HCT116 (cell line): ENCODE results near the gene PRAME. TPM values are rescaled to one million over a fixed set of nuclear protein-coding genes. Genes with fewer than 3 reads are reported as not detected.

Experiments
- ATAC-seq: fragments of 200-7000 bp; cut with Tn5 transposase; 2 replicates; pipeline ENCODE4 v1.9.1; 2020; ENCODE audit warnings: mild to moderate bottlenecking, moderate library complexity
- BruUV-seq: library from RNA; stranded (reverse); fragments of 400-500 nt; replicated peaks from 2 replicates; lab custom pipeline; 2021; lab: Mats Ljungman, UMichigan
- CTCF ChIA-PET: fragments of 300-600 bp; sonication (Branson Sonifier 250); formaldehyde crosslinking; loops from one replicate; lab custom pipeline; 2021; ENCODE audit warnings: antibody characterized with exemption; lab: Charles Lee
- POLR2A ChIA-PET: fragments of 300-600, 350-600 bp; sonication (Branson Sonifier 250); formaldehyde crosslinking; loops from one replicate; lab custom pipeline; 2021; ENCODE audit warnings: antibody characterized with exemption; lab: Charles Lee
- RAD21 ChIA-PET, 2 experiments: fragments of 300-600 bp; sonication (Branson Sonifier 250); formaldehyde crosslinking; loops; one replicate each; lab custom pipeline; 2023; ENCODE audit warnings: low total read pairs in 2 of 2; ENCODE audit not compliant: uncharacterized antibody in 2 of 2, unreplicated experiment in 2 of 2, low non-redundant PET in 1 of 2; lab: Charles Lee
- DNase-seq: peaks from one replicate; pipeline ENCODE4 v3.0.0-alpha.2; 2010; ENCODE audit warnings: low read depth, low spot score
- H2AFZ ChIP-seq: fragments of 200-600 bp; shearing (Covaris generic), sonication (generic); 2 replicates; pipeline ENCODE4 v1.6.1; 2017; ENCODE audit warnings: low read depth, mixed run types, mixed read lengths, antibody characterized with exemption, low read length; ENCODE audit not compliant: poor library complexity, severe bottlenecking
- H3K27ac ChIP-seq: 2 replicates; pipeline ENCODE4 v1.5.1; 2012; ENCODE audit warnings: low read depth, low read length
- H3K27me3 ChIP-seq: fragments of 200-600 bp; sonication (generic); 2 replicates; pipeline ENCODE4 v1.6.1; 2016; ENCODE audit warnings: mixed run types, low read length, mixed read lengths; ENCODE audit not compliant: insufficient read depth
- H3K36me3 ChIP-seq, 2 experiments: fragments of 200-500 bp in 1 of 2; fragments of 200-600 bp in 1 of 2; sonication (Bioruptor generic) in 1 of 2; sonication (generic) in 1 of 2; 2 replicates each; pipeline versions ENCODE4 v1.5.1 to v1.6.1; 2014 to 2016; ENCODE audit warnings: low read length in 2 of 2, inconsistent platforms in 1 of 2, mixed read lengths in 1 of 2, mixed run types in 1 of 2; ENCODE audit not compliant: insufficient read depth in 2 of 2, control insufficient read depth in 1 of 2
- H3K4me1 ChIP-seq, 2 experiments: fragments of 200-600 bp in 1 of 2; sonication (generic) in 1 of 2; 2 replicates each; pipeline versions ENCODE4 v1.5.1 to v1.6.1; 2012 to 2017; ENCODE audit warnings: low read length in 2 of 2, inconsistent platforms in 1 of 2, mild to moderate bottlenecking in 1 of 2, mixed read lengths in 1 of 2, mixed run types in 1 of 2, moderate library complexity in 1 of 2; ENCODE audit not compliant: insufficient read depth in 2 of 2, control insufficient read depth in 1 of 2
- H3K4me2 ChIP-seq: fragments of 200-600 bp; sonication (generic); 2 replicates; pipeline ENCODE4 v1.6.1; 2017; ENCODE audit warnings: mixed run types, low read length, mixed read lengths
- H3K4me3 ChIP-seq, 2 experiments: fragments of 200-600 bp in 1 of 2; sonication (generic) in 1 of 2; replicated peaks in 1 of 2; 2 replicates each; pipeline ENCODE4 v1.5.1; 2011 to 2016; ENCODE audit warnings: low read length in 2 of 2, control low read depth in 1 of 2, low read depth in 1 of 2, mild to moderate bottlenecking in 1 of 2, mixed read lengths in 1 of 2, mixed run types in 1 of 2
- H3K79me2 ChIP-seq: fragments of 200-600 bp; sonication (generic); 2 replicates; pipeline ENCODE4 v1.6.1; 2017; ENCODE audit warnings: mild to moderate bottlenecking, mixed run types, low read length, moderate library complexity, mixed read lengths; ENCODE audit not compliant: insufficient read depth
- H3K9ac ChIP-seq: fragments of 200-600 bp; sonication (generic); 2 replicates; pipeline ENCODE4 v1.6.1; 2016; ENCODE audit warnings: low read length, mixed read lengths
- H3K9me2 ChIP-seq: fragments of 200-600 bp; sonication (generic), shearing (Covaris generic); 2 replicates; pipeline ENCODE4 v1.6.1; 2017; ENCODE audit warnings: mixed run types, mild to moderate bottlenecking, moderate library complexity; ENCODE audit not compliant: insufficient read depth
- H3K9me3 ChIP-seq, 2 experiments: fragments of 200-500 bp in 1 of 2; fragments of 200-600 bp in 1 of 2; sonication (Bioruptor generic) in 1 of 2; sonication (generic) in 1 of 2; 2 replicates each; pipeline ENCODE4 v1.6.1; 2014 to 2017; ENCODE audit warnings: low read length in 2 of 2, mixed read lengths in 2 of 2, inconsistent platforms in 1 of 2, low read depth in 1 of 2, mild to moderate bottlenecking in 1 of 2, mixed run types in 1 of 2, moderate library complexity in 1 of 2; ENCODE audit not compliant: control insufficient read depth in 1 of 2, insufficient read depth in 1 of 2
- H4K20me1 ChIP-seq: fragments of 200-600 bp; sonication (generic), shearing (Covaris generic); 2 replicates; pipeline ENCODE4 v1.6.1; 2017; ENCODE audit warnings: mixed run types, mild to moderate bottlenecking, moderate library complexity; ENCODE audit not compliant: insufficient read depth
- CBX3 ChIP-seq: IDR thresholded peaks from 2 replicates; pipeline ENCODE4 v1.6.1; 2012; ENCODE audit warnings: low read depth
- CEBPB ChIP-seq: IDR thresholded peaks from 2 replicates; pipeline ENCODE4 v1.6.1; 2012; ENCODE audit warnings: low read depth
- ELF1 ChIP-seq: IDR thresholded peaks from 2 replicates; pipeline ENCODE4 v1.6.1; 2012; ENCODE audit warnings: low read depth, borderline replicate concordance
- EZH2phosphoT487 ChIP-seq: fragments of 200-600 bp; IDR thresholded peaks from 2 replicates; pipeline ENCODE4 v1.6.1; 2018; ENCODE audit warnings: antibody characterized with exemption, borderline replicate concordance
- FOSL1 ChIP-seq: IDR thresholded peaks from 2 replicates; pipeline ENCODE4 v1.6.1; 2012; ENCODE audit warnings: low read depth
- JUND ChIP-seq: IDR thresholded peaks from 2 replicates; pipeline ENCODE4 v1.6.1; 2012
- RAD21 ChIP-seq: IDR thresholded peaks from 2 replicates; pipeline ENCODE4 v1.6.1; 2012; ENCODE audit warnings: low read depth, mild to moderate bottlenecking
- SIN3A ChIP-seq: IDR thresholded peaks from 2 replicates; pipeline ENCODE4 v1.6.1; 2012; ENCODE audit warnings: low read depth
- SP1 ChIP-seq: IDR thresholded peaks from 2 replicates; pipeline ENCODE4 v1.6.1; 2012; ENCODE audit warnings: low read depth
- SRF ChIP-seq: IDR thresholded peaks from 2 replicates; pipeline ENCODE4 v1.6.1; 2012; ENCODE audit warnings: low read depth
- TCF7L2 ChIP-seq: IDR thresholded peaks from 2 replicates; pipeline ENCODE4 v1.7.0; 2011; ENCODE audit warnings: borderline replicate concordance, inconsistent platforms; ENCODE audit not compliant: insufficient read depth, insufficient read length; ENCODE audit errors: extremely low read depth
- ZNF274 ChIP-seq: fragments of 200-500 bp; sonication (Bioruptor generic); IDR thresholded peaks from 2 replicates; pipeline ENCODE4 v1.6.1; 2014; ENCODE audit warnings: mild to moderate bottlenecking, low read depth, low read length, inconsistent platforms
- intact Hi-C: fragments of 100-400 bp; cut with micrococcal nuclease; formaldehyde crosslinking; loops from 2 replicates; pipeline ENCODE4 v1.10.0; 2022
- total RNA-seq: library from RNA; stranded (reverse); gene quantifications from one replicate; pipeline ENCODE4 v1.2.1, GENCODE V29; 2021; ENCODE audit not compliant: unreplicated experiment
- TF ChIP-seq, protein P1 (sequence below), 3 experiments: fragments of 200-600 bp in 1 of 3; sonication (generic) in 1 of 3; IDR thresholded peaks in 2 of 3; conservative IDR thresholded peaks in 1 of 3; 2 replicates each; pipeline ENCODE4 v1.5.1; 2012 to 2017; ENCODE audit warnings: low read depth in 2 of 3, low read length in 2 of 3, antibody characterized with exemption in 1 of 3, borderline replicate concordance in 1 of 3, control low read depth in 1 of 3, mild to moderate bottlenecking in 1 of 3, mixed read lengths in 1 of 3, mixed run types in 1 of 3, moderate library complexity in 1 of 3; ENCODE audit not compliant: insufficient read depth in 1 of 3
- TF ChIP-seq, protein P2 (sequence below): IDR thresholded peaks from 2 replicates; pipeline ENCODE4 v1.6.1; 2012
- TF ChIP-seq, protein P3 (sequence below): IDR thresholded peaks from 2 replicates; pipeline ENCODE4 v1.6.1; 2011; ENCODE audit warnings: mild to moderate bottlenecking, low read length, moderate library complexity; ENCODE audit not compliant: insufficient replicate concordance; ENCODE audit errors: extremely low read depth
- TF ChIP-seq, protein P4 (sequence below): IDR thresholded peaks from 2 replicates; pipeline ENCODE4 v1.6.1; 2012; ENCODE audit warnings: low read depth
- TF ChIP-seq, protein P5 (sequence below): IDR thresholded peaks from 2 replicates; pipeline ENCODE4 v1.6.1; 2012

Gene PRAME
- total RNA-seq, 1 experiment from 2014 or later: 28.4 TPM

DNA sequence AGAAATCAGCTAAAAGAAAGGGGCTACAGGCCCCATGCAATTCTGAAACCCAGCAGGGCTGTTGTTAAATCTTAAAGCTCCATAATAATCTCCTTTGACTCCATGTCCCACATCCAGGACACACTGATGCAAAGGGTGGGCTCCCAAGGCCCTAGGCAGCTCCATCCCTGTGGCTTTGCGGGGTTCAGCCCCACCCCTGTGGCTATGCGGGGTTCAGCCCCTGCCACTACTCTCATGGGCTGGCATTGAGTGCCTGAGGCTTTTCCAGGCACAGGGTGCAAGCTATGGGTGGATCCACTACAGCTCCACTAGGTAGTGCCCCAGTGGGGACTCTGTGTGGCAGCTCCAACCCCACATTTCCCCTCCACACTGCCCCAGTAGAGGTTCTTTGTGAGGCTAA lies 30.3 kb downstream of the PRAME start:
- no peak overlapping the region for H2AFZ ChIP-seq
- H4K20me1 ChIP-seq: no peaks in the 10 kb centered on the region
- H3K4me1 ChIP-seq: no peaks in the 10 kb centered on the region
- no peak overlapping the region for H3K27ac ChIP-seq
- H3K9me3 ChIP-seq: no peaks in the 10 kb centered on the region
- RAD21 ChIA-PET: no interaction called here
- H3K9ac ChIP-seq: no peak overlapping the region
- ATAC-seq (no peak), DNase-seq (no peak)
- CTCF ChIA-PET: no interaction called here
- POLR2A ChIA-PET: no interaction called here
- no peak overlapping the region for H3K4me3 ChIP-seq
- H3K27me3 ChIP-seq: no peaks in the 10 kb centered on the region
- no TSS peak for BruUV-seq
- no peaks in the 10 kb centered on the region for H3K36me3 ChIP-seq
- H3K79me2 ChIP-seq: no peaks in the 10 kb centered on the region
- TF ChIP-seq SRF (no peak), SIN3A (no peak), EZH2phosphoT487 (no peak), TCF7L2 (no peak), ZNF274 (no peak), RAD21 (no peak), CBX3 (no peak), FOSL1 (no peak), SP1 (no peak), CEBPB (no peak), JUND (no peak), ELF1 (no peak)
- TF ChIP-seq, protein P1, sequence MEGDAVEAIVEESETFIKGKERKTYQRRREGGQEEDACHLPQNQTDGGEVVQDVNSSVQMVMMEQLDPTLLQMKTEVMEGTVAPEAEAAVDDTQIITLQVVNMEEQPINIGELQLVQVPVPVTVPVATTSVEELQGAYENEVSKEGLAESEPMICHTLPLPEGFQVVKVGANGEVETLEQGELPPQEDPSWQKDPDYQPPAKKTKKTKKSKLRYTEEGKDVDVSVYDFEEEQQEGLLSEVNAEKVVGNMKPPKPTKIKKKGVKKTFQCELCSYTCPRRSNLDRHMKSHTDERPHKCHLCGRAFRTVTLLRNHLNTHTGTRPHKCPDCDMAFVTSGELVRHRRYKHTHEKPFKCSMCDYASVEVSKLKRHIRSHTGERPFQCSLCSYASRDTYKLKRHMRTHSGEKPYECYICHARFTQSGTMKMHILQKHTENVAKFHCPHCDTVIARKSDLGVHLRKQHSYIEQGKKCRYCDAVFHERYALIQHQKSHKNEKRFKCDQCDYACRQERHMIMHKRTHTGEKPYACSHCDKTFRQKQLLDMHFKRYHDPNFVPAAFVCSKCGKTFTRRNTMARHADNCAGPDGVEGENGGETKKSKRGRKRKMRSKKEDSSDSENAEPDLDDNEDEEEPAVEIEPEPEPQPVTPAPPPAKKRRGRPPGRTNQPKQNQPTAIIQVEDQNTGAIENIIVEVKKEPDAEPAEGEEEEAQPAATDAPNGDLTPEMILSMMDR (IDR thresholded peaks at IDR 0.05 in 2 of 3, conservative IDR thresholded peaks at IDR 0.05 in 1 of 3; ENCODE audit: borderline replicate concordance in 1 of 3, insufficient read depth in 1 of 3, low read depth in 2 of 3, low read length in 2 of 3): no peak
- TF ChIP-seq, protein P2, sequence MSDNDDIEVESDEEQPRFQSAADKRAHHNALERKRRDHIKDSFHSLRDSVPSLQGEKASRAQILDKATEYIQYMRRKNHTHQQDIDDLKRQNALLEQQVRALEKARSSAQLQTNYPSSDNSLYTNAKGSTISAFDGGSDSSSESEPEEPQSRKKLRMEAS: no peak
- TF ChIP-seq, protein P3, sequence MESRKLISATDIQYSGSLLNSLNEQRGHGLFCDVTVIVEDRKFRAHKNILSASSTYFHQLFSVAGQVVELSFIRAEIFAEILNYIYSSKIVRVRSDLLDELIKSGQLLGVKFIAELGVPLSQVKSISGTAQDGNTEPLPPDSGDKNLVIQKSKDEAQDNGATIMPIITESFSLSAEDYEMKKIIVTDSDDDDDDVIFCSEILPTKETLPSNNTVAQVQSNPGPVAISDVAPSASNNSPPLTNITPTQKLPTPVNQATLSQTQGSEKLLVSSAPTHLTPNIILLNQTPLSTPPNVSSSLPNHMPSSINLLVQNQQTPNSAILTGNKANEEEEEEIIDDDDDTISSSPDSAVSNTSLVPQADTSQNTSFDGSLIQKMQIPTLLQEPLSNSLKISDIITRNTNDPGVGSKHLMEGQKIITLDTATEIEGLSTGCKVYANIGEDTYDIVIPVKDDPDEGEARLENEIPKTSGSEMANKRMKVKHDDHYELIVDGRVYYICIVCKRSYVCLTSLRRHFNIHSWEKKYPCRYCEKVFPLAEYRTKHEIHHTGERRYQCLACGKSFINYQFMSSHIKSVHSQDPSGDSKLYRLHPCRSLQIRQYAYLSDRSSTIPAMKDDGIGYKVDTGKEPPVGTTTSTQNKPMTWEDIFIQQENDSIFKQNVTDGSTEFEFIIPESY: no peak
- TF ChIP-seq, protein P4, sequence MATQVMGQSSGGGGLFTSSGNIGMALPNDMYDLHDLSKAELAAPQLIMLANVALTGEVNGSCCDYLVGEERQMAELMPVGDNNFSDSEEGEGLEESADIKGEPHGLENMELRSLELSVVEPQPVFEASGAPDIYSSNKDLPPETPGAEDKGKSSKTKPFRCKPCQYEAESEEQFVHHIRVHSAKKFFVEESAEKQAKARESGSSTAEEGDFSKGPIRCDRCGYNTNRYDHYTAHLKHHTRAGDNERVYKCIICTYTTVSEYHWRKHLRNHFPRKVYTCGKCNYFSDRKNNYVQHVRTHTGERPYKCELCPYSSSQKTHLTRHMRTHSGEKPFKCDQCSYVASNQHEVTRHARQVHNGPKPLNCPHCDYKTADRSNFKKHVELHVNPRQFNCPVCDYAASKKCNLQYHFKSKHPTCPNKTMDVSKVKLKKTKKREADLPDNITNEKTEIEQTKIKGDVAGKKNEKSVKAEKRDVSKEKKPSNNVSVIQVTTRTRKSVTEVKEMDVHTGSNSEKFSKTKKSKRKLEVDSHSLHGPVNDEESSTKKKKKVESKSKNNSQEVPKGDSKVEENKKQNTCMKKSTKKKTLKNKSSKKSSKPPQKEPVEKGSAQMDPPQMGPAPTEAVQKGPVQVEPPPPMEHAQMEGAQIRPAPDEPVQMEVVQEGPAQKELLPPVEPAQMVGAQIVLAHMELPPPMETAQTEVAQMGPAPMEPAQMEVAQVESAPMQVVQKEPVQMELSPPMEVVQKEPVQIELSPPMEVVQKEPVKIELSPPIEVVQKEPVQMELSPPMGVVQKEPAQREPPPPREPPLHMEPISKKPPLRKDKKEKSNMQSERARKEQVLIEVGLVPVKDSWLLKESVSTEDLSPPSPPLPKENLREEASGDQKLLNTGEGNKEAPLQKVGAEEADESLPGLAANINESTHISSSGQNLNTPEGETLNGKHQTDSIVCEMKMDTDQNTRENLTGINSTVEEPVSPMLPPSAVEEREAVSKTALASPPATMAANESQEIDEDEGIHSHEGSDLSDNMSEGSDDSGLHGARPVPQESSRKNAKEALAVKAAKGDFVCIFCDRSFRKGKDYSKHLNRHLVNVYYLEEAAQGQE: no peak
- TF ChIP-seq, protein P5, sequence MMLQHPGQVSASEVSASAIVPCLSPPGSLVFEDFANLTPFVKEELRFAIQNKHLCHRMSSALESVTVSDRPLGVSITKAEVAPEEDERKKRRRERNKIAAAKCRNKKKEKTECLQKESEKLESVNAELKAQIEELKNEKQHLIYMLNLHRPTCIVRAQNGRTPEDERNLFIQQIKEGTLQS: no peak
- no peak overlapping the region for H3K4me2 ChIP-seq
- H3K9me2 ChIP-seq: no peaks in the 10 kb centered on the region
- intact Hi-C loops: no loop called here
